SU-DHL-6 (cell line): ENCODE measurements around the gene TXNRD3.

Experiments used
- H2AFZ ChIP-seq: fragments of 200-600 bp; sonication (generic); 2 replicates; pipeline ENCODE4 v1.6.1; 2014; ENCODE audit warnings: low read depth, mild to moderate bottlenecking, moderate library complexity, mixed read lengths, antibody characterized with exemption, low read length; ENCODE audit not compliant: severe bottlenecking
- H3F3A ChIP-seq: fragments of 200-600 bp; shearing (Covaris generic); 2 replicates; pipeline ENCODE4 v1.6.0; 2016; ENCODE audit warnings: antibody characterized with exemption, mild to moderate bottlenecking; ENCODE audit not compliant: insufficient read depth
- H3K27ac ChIP-seq: fragments of 200-600 bp; sonication (generic); 2 replicates; pipeline ENCODE4 v1.5.1; 2016; ENCODE audit warnings: low read depth, mild to moderate bottlenecking, low read length, moderate library complexity, mixed read lengths
- H3K27me3 ChIP-seq: fragments of 200-600 bp; sonication (generic), shearing (Covaris generic); 2 replicates; pipeline ENCODE4 v1.6.0; 2014; ENCODE audit warnings: mild to moderate bottlenecking, low read length
- H3K36me3 ChIP-seq: fragments of 200-600 bp; sonication (generic); 2 replicates; pipeline ENCODE4 v1.6.1; 2014; ENCODE audit warnings: mild to moderate bottlenecking, low read length, mixed read lengths
- H3K4me2 ChIP-seq: fragments of 300-600, 200-600 bp; shearing (Covaris generic), sonication (generic); 2 replicates; pipeline ENCODE4 v1.6.0; 2014; ENCODE audit warnings: low read length, low read depth, mild to moderate bottlenecking; ENCODE audit not compliant: poor library complexity, severe bottlenecking
- H3K4me3 ChIP-seq: fragments of 200-600 bp; sonication (generic); 2 replicates; pipeline ENCODE4 v1.5.1; 2014; ENCODE audit warnings: antibody characterized with exemption, low read length, mild to moderate bottlenecking, mixed read lengths; ENCODE audit not compliant: insufficient read depth, poor library complexity, severe bottlenecking
- H3K79me2 ChIP-seq: fragments of 200-600 bp; sonication (generic); 2 replicates; pipeline ENCODE4 v1.6.1; 2014; ENCODE audit warnings: mild to moderate bottlenecking, low read length, moderate library complexity; ENCODE audit not compliant: insufficient read depth
- H3K9ac ChIP-seq: fragments of 200-600 bp; sonication (generic); 2 replicates; pipeline ENCODE4 v1.7.0; 2014; ENCODE audit warnings: mild to moderate bottlenecking, low read length
- H3K9me2 ChIP-seq: fragments of 200-600 bp; sonication (generic); replicated peaks from 2 replicates; pipeline ENCODE4 v1.6.1; 2014; ENCODE audit warnings: low read length; ENCODE audit not compliant: insufficient read depth
- H3K9me3 ChIP-seq: fragments of 200-600 bp; sonication (generic); 2 replicates; pipeline ENCODE4 v1.6.1; 2014; ENCODE audit warnings: low read length, mixed read lengths; ENCODE audit not compliant: insufficient read depth
- H4K20me1 ChIP-seq: fragments of 200-600 bp; sonication (generic); 2 replicates; pipeline ENCODE4 v1.6.1; 2014; ENCODE audit warnings: low read depth, mild to moderate bottlenecking, antibody characterized with exemption, low read length, moderate library complexity, mixed read lengths
- CTCF ChIP-seq: fragments of 200-600 bp; sonication (generic); IDR thresholded peaks from one replicate; pipeline ENCODE4 v1.5.1; 2017; ENCODE audit warnings: antibody characterized with exemption, mild to moderate bottlenecking, low read length, moderate library complexity; ENCODE audit not compliant: insufficient read depth, poor library complexity, severe bottlenecking
- EZH2phosphoT487 ChIP-seq: fragments of 200-600 bp; sonication (generic), shearing (Covaris generic); conservative IDR thresholded peaks from 2 replicates; pipeline ENCODE4 v1.6.1; 2018; ENCODE audit warnings: mild to moderate bottlenecking, antibody characterized with exemption, low read length, moderate library complexity, mixed read lengths

Gene TXNRD3

GRCh38 chr3:126621171-126621570 lies 33.8 kb downstream of the TXNRD3 start:
- Histone ChIP-seq H3K4me2 (no peak overlapping the region), H3K4me3 (no peak overlapping the region), H3K9me3 (no peaks in the 10 kb centered on the region), H2AFZ (no peak overlapping the region), H3K79me2 (no peaks in the 10 kb centered on the region), H4K20me1 (no peaks in the 10 kb centered on the region), H3K27me3 (no peaks in the 10 kb centered on the region), H3F3A (no peaks in the 10 kb centered on the region), H3K9ac (no peak overlapping the region), H3K9me2 (no peaks in the 10 kb centered on the region), H3K27ac (no peak overlapping the region), H3K36me3 (no peaks in the 10 kb centered on the region)
- TF ChIP-seq EZH2phosphoT487: no peak
- TF ChIP-seq CTCF: no peak

- H3F3A ChIP-seq: no peaks in the 10 kb centered on the region
- no peak overlapping the region for H3K4me3 ChIP-seq
- H3K9me2 ChIP-seq: no peaks in the 10 kb centered on the region
- no peaks in the 10 kb centered on the region for H3K36me3 ChIP-seq
- no peak overlapping the region for H3K4me2 ChIP-seq
- no peak overlapping the region for H3K27ac ChIP-seq
- H3K9ac ChIP-seq: no peak overlapping the region
- H3K9me3 ChIP-seq: no peaks in the 10 kb centered on the region
- no peaks in the 10 kb centered on the region for H3K79me2 ChIP-seq
- H2AFZ ChIP-seq: no peak overlapping the region
- no peaks in the 10 kb centered on the region for H3K27me3 ChIP-seq
- H4K20me1 ChIP-seq: no peaks in the 10 kb centered on the region
- TF ChIP-seq CTCF (no peak), EZH2phosphoT487 (no peak)
These were observed 34.2 kb downstream of the TXNRD3 start for GRCh38 chr3:126620738-126621137.

DNA sequence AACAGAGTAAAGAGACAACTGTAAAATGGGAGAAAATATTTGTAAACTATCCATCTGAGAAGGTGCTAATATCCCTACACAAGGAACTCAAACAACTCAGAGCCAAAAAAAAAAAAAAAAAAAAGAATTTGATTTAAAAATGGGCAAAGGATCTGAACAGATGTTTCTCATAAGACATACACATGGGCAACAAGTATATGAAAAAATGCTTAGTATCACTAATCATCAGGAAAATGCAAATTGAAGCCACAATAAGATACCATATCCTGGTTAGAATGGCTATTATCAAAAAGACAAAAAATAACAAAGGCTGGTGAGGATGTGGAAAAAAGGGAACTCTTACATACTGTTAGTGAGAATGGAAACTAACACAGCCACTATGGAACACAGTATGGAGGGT lies 36.2 kb downstream of the TXNRD3 start:
- H3K27ac ChIP-seq: no peak overlapping the region
- no peaks in the 10 kb centered on the region for H3F3A ChIP-seq
- H3K4me3 ChIP-seq: no peak overlapping the region
- no peaks in the 10 kb centered on the region for H4K20me1 ChIP-seq
- H2AFZ ChIP-seq: no peak overlapping the region
- H3K9me3 ChIP-seq: no peaks in the 10 kb centered on the region
- H3K4me2 ChIP-seq: no peak overlapping the region
- no peak overlapping the region for H3K9ac ChIP-seq
- no peaks in the 10 kb centered on the region for H3K79me2 ChIP-seq
- no peaks in the 10 kb centered on the region for H3K9me2 ChIP-seq
- TF ChIP-seq CTCF (no peak), EZH2phosphoT487 (no peak)
- no peaks in the 10 kb centered on the region for H3K27me3 ChIP-seq
- no peaks in the 10 kb centered on the region for H3K36me3 ChIP-seq
